Colonic mucosa (tissue), 4 donors: Measurements from ENCODE around the gene LILRA5. TPM values are rescaled to one million over a fixed set of nuclear protein-coding genes. Genes with fewer than 3 reads are reported as not detected.
A peak's percentile ranks its signal among the peaks of the same experiment; 100 is the strongest.
"Not testable (repeated sequence)": the region's sequence is repeated elsewhere in the genome, so short reads cannot be mapped to it uniquely, and the experiment has no call there.

Experiments used
- DNase-seq: peaks from one replicate; pipeline ENCODE4 v3.0.0-alpha.2; 2020
- H3K27ac ChIP-seq: fragments of 200-600 bp; one replicate; pipeline ENCODE4 v1.8.0; 2021
- H3K27me3 ChIP-seq: fragments of 200-600 bp; one replicate; pipeline ENCODE4 v1.8.0; 2021
- H3K36me3 ChIP-seq: fragments of 200-600 bp; one replicate; pipeline ENCODE4 v1.8.0; 2021
- H3K4me1 ChIP-seq: fragments of 200-600 bp; one replicate; pipeline ENCODE4 v1.8.0; 2021; ENCODE audit warnings: mild to moderate bottlenecking
- H3K4me3 ChIP-seq: fragments of 200-600 bp; one replicate; pipeline ENCODE4 v1.8.0; 2021
- H3K9ac ChIP-seq, 2 donors: one replicate each; pipeline ENCODE4 v1.7.0; 2013; ENCODE audit warnings: control low read depth in 2 of 2, low read depth in 2 of 2, low read length in 2 of 2
- H3K9me3 ChIP-seq: fragments of 200-600 bp; one replicate; pipeline ENCODE4 v1.8.0; 2021
- intact Hi-C: fragments of 100-400 bp; cut with DNase I; formaldehyde crosslinking; loops from one replicate; pipeline ENCODE4 v1.14.1; 2022
- total RNA-seq, 2 donors: library from RNA; stranded (reverse); fragmentation: NEBNext Ultra II Directional in 1 of 2; extraction: Animal tissue kit (Norgen Biotek cat#: 25700) in 1 of 2; gene quantifications; one replicate each; pipeline ENCODE4 v1.2.1, GENCODE V29; 2021
- TF ChIP-seq, protein P1 (sequence below): fragments of 200-600 bp; IDR thresholded peaks from one replicate; pipeline ENCODE4 v1.8.0; 2022; ENCODE audit warnings: antibody characterized with exemption, mild to moderate bottlenecking
- donor health status: healthy.
- donor health status: DM: no; HTN: no; CAD: no.
- donor health status: DM: no; HTN: no; CAD: no.

Gene LILRA5
- total RNA-seq, 2 donors from 2014 or later, result 0.42 to 2.7 TPM

DNA sequence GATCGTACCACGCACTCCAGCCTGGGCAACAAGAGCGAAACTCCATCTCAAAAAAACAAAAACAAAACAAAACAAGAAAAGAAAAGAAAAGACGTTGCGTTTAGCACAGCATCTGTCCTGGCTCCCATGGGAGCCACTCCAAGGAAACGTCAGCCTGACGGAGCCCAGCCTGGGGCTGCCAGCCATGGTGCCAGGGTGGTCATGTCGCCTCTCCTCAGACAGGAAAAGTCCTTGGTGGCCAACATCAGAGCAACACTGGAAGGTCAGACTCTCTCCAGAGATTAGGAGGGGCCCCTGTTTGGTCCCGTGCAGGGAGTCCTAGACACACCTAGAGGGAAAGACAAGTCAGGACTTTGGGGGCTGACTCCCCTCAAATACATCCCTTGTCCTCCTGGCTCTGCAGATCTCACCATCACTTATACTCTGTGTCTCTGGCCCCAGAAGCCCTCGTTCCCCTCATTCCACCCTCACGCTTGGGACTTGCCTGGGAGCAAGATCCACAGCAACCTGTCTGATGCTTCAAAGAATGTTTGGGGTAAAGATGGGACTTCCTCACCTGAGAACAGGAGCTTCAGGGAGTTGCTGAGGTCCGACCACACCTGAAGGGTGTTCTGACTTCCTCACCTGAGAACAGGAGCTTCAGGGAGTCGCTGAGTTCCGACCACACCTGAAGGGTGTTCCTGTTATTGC lies 16.7 kb upstream of the LILRA5 start:
- Histone ChIP-seq H3K9me3 (no peaks in the 10 kb centered on the region), H3K4me3 (no peak overlapping the region), H3K27ac (no peak overlapping the region), H3K36me3 (no peaks in the 10 kb centered on the region), H3K9ac (no peak overlapping the region), H3K27me3 (no peaks in the 10 kb centered on the region), H3K4me1 (no peaks in the 10 kb centered on the region)
- DNase-seq, result no peak
- TF ChIP-seq, protein P1, sequence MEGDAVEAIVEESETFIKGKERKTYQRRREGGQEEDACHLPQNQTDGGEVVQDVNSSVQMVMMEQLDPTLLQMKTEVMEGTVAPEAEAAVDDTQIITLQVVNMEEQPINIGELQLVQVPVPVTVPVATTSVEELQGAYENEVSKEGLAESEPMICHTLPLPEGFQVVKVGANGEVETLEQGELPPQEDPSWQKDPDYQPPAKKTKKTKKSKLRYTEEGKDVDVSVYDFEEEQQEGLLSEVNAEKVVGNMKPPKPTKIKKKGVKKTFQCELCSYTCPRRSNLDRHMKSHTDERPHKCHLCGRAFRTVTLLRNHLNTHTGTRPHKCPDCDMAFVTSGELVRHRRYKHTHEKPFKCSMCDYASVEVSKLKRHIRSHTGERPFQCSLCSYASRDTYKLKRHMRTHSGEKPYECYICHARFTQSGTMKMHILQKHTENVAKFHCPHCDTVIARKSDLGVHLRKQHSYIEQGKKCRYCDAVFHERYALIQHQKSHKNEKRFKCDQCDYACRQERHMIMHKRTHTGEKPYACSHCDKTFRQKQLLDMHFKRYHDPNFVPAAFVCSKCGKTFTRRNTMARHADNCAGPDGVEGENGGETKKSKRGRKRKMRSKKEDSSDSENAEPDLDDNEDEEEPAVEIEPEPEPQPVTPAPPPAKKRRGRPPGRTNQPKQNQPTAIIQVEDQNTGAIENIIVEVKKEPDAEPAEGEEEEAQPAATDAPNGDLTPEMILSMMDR, result no peak
- intact Hi-C loops, result no loop called here

DNA sequence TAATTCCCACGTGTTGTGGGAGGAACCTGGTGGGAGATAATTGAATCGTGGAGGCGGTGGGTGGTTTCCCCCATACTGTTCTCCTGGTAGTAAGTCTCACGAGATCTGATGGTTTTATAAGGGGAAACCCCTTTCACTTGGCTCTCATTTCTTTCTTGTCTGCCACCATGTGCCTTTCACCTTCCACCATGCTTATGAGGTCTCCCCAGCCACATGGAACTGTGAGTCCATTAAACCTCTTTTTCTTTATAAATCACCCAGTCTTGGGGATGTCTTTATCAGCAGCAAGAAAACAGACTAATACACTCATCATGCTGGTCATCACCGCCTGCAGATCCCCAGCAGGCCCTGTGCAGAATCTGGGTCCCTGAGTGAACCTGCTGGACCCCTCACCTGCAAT lies 15.8 kb upstream of the LILRA5 start:
- H3K9ac ChIP-seq, intact Hi-C loops, H3K27ac ChIP-seq, H3K36me3 ChIP-seq, H3K27me3 ChIP-seq, H3K4me3 ChIP-seq, DNase-seq, H3K4me1 ChIP-seq, H3K9me3 ChIP-seq: not testable (repeated sequence)

DNA sequence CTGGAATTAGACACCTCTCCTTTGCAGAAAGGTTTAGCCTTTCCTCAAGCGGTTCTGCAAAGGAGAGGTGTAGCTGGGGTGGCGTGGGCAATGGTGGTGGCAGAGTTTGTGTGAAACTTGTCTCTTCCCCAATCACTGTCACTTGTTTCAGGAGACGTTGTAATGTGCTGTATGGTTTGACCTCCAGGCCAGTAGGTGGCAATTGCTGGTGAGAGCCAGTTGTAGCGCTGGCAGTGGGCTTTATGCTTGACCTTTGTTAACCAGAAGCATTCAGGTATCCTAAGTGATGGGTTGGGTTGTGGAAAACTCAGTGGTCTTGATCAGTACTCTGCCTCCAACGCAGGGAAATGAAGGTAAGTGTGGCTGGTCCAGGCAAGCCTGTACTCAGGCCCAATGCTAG lies 12.7 kb upstream of the LILRA5 start:
- Histone ChIP-seq H3K4me3 (no peak overlapping the region), H3K27ac (no peak overlapping the region), H3K4me1 (no peaks in the 10 kb centered on the region), H3K27me3 (no peaks in the 10 kb centered on the region), H3K9ac (no peak overlapping the region), H3K36me3 (no peaks in the 10 kb centered on the region), H3K9me3 (no peaks in the 10 kb centered on the region)
- no peak for DNase-seq
- intact Hi-C loops, result no loop called here
- TF ChIP-seq, protein P1, result no peak

GRCh38 chr19:54325194-54325621 lies 12.2 kb upstream of the LILRA5 start:
- no peak overlapping the region for H3K27ac ChIP-seq
- TF ChIP-seq, protein P1, result peak; percentile 85
- H3K4me3 ChIP-seq, result no peak overlapping the region
- H3K4me1 ChIP-seq, result no peaks in the 10 kb centered on the region
- no peak overlapping the region for H3K9ac ChIP-seq
- H3K36me3 ChIP-seq, result no peaks in the 10 kb centered on the region
- intact Hi-C loops, result no loop called here
- peak; percentile 29 for DNase-seq
- no peaks in the 10 kb centered on the region for H3K27me3 ChIP-seq
- H3K9me3 ChIP-seq, result no peaks in the 10 kb centered on the region

- Histone ChIP-seq H3K9me3 (no peaks in the 10 kb centered on the region), H3K9ac (no peak overlapping the region), H3K36me3 (no peaks in the 10 kb centered on the region), H3K4me3 (no peak overlapping the region), H3K4me1 (no peaks in the 10 kb centered on the region), H3K27me3 (no peaks in the 10 kb centered on the region), H3K27ac (no peak overlapping the region)
- TF ChIP-seq, protein P1, result no peak
- DNase-seq, result no peak
- intact Hi-C loops, result no loop called here
These were observed 11.1 kb upstream of the LILRA5 start for GRCh38 chr19:54324071-54324470.

DNA sequence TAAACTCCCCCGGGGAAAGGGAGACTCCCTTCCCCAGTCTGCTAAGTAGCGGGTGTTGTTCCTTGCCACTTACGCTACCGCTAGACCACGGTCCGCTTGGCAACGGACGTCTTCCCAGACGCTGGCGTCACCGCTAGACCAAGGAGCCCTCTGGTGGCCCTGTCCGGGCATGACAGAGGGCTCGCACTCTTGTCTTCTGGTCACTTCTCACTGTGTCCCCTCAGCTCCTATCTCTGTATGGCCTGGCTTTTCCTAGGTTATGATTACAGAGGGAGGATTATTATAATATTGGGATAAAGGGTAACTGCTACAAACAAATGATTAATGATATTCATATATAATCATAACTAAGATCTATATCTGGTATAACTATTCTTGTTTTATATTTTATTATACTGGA lies 10.0 kb upstream of the LILRA5 start:
- H3K9me3 ChIP-seq, H3K4me3 ChIP-seq, DNase-seq, H3K36me3 ChIP-seq, H3K4me1 ChIP-seq, H3K27me3 ChIP-seq, H3K27ac ChIP-seq, H3K9ac ChIP-seq, intact Hi-C loops: not testable (repeated sequence)

- DNase-seq, H3K27ac ChIP-seq, H3K36me3 ChIP-seq, H3K9me3 ChIP-seq, H3K27me3 ChIP-seq, H3K9ac ChIP-seq, H3K4me3 ChIP-seq, intact Hi-C loops, H3K4me1 ChIP-seq: not testable (repeated sequence)
These were observed 9.3 kb upstream of the LILRA5 start for GRCh38 chr19:54322295-54322694.
